ENCODE measurements around the gene TGFA.

DNA sequence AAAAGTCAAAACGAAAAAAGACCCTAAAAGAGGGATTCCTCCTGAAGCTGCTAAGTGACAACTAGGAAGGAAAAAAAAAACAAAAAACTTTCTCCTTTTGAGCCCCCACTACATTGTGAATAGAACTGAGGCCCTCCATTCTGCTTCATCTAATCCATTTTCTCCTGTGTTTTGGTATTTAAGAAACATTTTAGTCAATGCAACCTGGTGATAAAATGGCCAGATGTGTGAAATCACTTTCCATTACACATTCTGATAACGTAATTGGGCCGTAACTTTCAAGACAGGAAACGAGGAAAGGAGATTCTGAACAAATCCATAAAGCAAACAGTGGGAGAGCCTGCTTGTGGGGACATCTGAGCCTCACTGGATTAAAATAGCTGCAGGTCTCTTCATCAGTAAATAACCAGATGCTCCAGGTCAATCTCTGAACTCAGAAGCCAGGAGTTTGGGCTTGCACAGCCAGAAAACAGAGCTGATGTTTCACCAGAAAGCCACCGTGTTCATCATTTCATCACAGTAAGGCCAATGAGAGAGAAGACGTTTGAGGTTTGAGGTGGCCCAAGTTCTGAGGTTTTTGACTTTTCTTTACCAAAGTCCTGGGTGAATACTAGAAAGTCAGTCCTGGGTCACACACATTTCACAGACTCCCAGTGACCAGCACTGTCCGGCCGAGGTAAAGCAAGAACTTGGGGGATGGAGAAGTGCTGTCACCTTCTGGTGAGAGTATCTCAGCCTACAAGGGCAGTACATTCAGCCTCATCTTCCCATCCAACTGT is 47.8 kb downstream of the TGFA start:
- TF ChIP-seq EZH2 (IDR thresholded peaks at IDR 0.05; ENCODE audit: borderline replicate concordance) (no peak), EZH2phosphoT487 (IDR thresholded peaks at IDR 0.05; ENCODE audit: low read depth, severe bottlenecking, unreplicated experiment) (no peak), CTCF (IDR thresholded peaks at IDR 0.05; ENCODE audit: poor library complexity) (no peak)

Data from hepatocyte (in vitro differentiated cells).